Measurements from ENCODE around the gene CEBPZ. TPM values are rescaled to one million over a fixed set of nuclear protein-coding genes. Genes with fewer than 3 reads are reported as not detected.

Gene CEBPZ
- total and polyA plus RNA-seq, 11 donors, result 17.4 to 50.9 (median 25.5) TPM

DNA sequence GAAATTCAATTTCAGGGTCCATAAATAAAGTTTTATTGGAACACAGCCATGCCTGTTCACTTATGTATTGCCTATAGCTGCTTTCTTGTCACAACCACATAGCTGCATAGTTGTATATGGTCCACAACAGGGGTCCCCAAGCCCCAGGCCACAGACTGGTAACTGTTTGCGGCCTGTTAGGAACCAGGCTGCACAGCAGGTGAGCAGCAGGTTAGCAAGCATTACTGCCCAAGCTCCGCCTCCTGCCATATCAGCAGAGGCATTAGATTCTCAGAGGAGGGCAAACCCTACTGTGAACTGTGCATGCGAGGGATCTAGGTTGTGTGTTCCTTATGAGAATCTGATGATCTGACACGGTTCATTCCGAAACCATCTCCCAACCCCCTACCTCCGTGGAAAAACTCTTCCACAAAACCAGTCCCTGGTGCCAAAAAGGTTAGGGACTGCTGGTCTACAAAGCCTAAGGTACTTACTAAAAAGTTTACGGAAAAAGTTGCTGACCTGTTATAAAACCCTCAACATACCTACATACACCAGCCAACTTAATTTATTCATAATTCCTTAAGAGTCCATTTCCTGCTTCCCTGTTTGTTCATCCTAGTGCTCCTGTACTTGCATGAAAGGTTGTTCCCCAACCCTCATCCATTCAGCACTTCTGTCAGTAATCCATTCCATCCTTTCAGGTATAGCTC, 40.1 kb upstream of the CEBPZ start:
- TF ChIP-seq POLR2A (IDR thresholded peaks at IDR 0.05), result no peak
- TF ChIP-seq, protein P1, sequence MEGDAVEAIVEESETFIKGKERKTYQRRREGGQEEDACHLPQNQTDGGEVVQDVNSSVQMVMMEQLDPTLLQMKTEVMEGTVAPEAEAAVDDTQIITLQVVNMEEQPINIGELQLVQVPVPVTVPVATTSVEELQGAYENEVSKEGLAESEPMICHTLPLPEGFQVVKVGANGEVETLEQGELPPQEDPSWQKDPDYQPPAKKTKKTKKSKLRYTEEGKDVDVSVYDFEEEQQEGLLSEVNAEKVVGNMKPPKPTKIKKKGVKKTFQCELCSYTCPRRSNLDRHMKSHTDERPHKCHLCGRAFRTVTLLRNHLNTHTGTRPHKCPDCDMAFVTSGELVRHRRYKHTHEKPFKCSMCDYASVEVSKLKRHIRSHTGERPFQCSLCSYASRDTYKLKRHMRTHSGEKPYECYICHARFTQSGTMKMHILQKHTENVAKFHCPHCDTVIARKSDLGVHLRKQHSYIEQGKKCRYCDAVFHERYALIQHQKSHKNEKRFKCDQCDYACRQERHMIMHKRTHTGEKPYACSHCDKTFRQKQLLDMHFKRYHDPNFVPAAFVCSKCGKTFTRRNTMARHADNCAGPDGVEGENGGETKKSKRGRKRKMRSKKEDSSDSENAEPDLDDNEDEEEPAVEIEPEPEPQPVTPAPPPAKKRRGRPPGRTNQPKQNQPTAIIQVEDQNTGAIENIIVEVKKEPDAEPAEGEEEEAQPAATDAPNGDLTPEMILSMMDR (IDR thresholded peaks at IDR 0.05), result no peak
- Histone ChIP-seq H3K4me1 (no peaks in the 10 kb centered on the region), H3K27me3 (no peaks in the 10 kb centered on the region), H3K36me3 (peaks cover 0 to 100% (median 90%) of the 10 kb centered on the region in 9 donors), H3K9me3 (no peaks in the 10 kb centered on the region), H3K4me3 (no peak overlapping the region), H3K27ac (no peak overlapping the region)
- DNase-seq (no peak), ATAC-seq (no peak)
- 84 to 97% (median 87%) methylated on average over 6 to 7 of the region's 7 CpGs for WGBS, 4 donors
- intact Hi-C loops (cut with DNase I), result no loop called here

DNA sequence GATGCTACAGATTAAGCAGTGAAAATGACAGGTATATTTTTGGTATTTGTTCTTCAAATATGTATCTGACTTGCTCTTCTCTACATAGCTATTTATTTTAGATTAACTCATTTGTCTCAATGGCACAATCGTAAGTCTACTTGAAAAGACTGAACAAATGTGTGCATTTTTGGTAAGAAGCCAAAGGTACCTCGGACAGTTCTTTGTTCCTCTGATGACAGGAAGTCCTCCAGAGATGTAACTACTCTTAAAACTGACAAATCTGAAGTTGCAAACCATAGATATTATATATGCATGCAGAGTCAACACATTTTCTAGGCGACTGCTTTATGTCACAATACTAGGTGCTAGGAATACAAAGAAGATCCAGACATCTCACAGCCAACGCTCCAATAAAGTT, 36.7 kb upstream of the CEBPZ start:
- Histone ChIP-seq H3K4me3 (no peak overlapping the region), H3K27me3 (no peaks in the 10 kb centered on the region), H3K9me3 (no peaks in the 10 kb centered on the region), H3K27ac (no peak overlapping the region), H3K36me3 (peaks cover 0 to 100% (median 72%) of the 10 kb centered on the region in 9 donors), H3K4me1 (no peaks in the 10 kb centered on the region)
- DNase-seq (no peak), ATAC-seq (no peak)
- no peak for TF ChIP-seq POLR2A (IDR thresholded peaks at IDR 0.05)
- TF ChIP-seq, protein P1 (IDR thresholded peaks at IDR 0.05), result no peak
- intact Hi-C loops (cut with DNase I), result no loop called here
- 82 to 93% (median 84%) methylated on average over 4 of the region's 4 CpGs for WGBS, 4 donors

DNA sequence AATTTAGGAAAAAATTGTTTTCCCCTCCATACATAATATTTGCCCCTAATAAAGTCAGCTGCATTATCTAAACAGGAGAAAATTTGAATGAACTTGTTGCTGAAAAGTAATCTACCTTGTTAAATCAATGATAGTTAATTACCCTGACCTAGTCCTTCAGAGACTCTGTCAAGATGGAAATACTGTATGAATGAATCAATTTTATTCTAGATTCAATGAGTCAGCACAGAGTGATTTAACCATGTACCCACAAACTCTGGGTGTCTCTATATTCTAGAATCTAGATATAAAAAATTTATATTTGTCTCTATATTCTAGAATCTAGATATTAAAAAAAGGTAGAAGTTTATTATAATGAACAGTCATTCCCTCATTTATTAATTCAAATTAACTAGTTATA, 36.3 kb upstream of the CEBPZ start:
- no peaks in the 10 kb centered on the region for H3K4me1 ChIP-seq
- TF ChIP-seq, protein P1 (IDR thresholded peaks at IDR 0.05), result no peak
- TF ChIP-seq POLR2A (IDR thresholded peaks at IDR 0.05), result no peak
- H3K4me3 ChIP-seq, result no peak overlapping the region
- H3K36me3 ChIP-seq, result peaks cover 0 to 98% (median 68%) of the 10 kb centered on the region in 9 donors
- no peaks in the 10 kb centered on the region for H3K27me3 ChIP-seq
- H3K27ac ChIP-seq, result no peak overlapping the region
- DNase-seq (no peak), ATAC-seq (no peak)
- intact Hi-C loops (cut with DNase I), result no loop called here
- no peaks in the 10 kb centered on the region for H3K9me3 ChIP-seq

DNA sequence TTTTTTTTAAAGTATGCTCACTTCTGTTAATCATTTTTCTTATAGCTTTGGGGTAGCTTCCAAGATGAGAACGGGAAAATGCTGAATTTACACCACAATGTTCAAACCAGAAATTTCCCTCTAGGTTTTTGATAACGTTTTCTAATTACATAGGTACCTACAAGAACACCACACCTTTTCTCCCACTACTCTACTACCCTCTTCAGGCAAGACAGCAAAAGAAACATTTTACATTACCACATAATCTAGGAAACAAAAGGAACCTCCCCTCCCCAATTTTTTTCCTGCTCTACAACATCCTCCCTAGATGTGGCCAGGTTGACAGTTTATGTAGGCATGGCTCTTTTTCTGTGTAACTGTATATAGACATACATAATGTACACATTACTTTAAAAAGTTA, 32.4 kb upstream of the CEBPZ start:
- TF ChIP-seq POLR2A (IDR thresholded peaks at IDR 0.05), result no peak
- TF ChIP-seq, protein P1 (IDR thresholded peaks at IDR 0.05), result no peak
- DNase-seq (no peak), ATAC-seq (no peak)
- intact Hi-C loops (cut with DNase I), result no loop called here
- H3K4me3 ChIP-seq, result no peak overlapping the region
- 85 to 98% (median 90%) methylated on average over 2 of the region's 2 CpGs for WGBS, 4 donors
- H3K27me3 ChIP-seq, result no peaks in the 10 kb centered on the region
- peaks cover 0 to 97% (median 56%) of the 10 kb centered on the region in 9 donors for H3K36me3 ChIP-seq
- H3K9me3 ChIP-seq, result no peaks in the 10 kb centered on the region
- no peak overlapping the region for H3K27ac ChIP-seq
- H3K4me1 ChIP-seq, result no peaks in the 10 kb centered on the region
